Renal cortex interstitium (tissue), 11 donors: ENCODE results near the gene ARID5B. TPM values are rescaled to one million over a fixed set of nuclear protein-coding genes. Genes with fewer than 3 reads are reported as not detected.

Experiments used
- DNase-seq, 11 donors: peaks; one replicate each; pipeline ENCODE4 v3.0.0-alpha.2; 2013; ENCODE audit warnings: low read depth in 9 of 11, low spot score in 4 of 11; ENCODE audit errors: extremely low read depth in 1 of 11
- polyA plus RNA-seq, 3 donors: library from polyadenylated mRNA; unstranded; fragments of 120-200 nt; gene quantifications; one replicate each; pipeline ENCODE4 v1.2.1, GENCODE V29; 2013; ENCODE audit not compliant: insufficient read length in 3 of 3

The ARID5B gene
- polyA plus RNA-seq, 3 donors, result 45.5 to 70.4 (median 54.9) TPM

DNA sequence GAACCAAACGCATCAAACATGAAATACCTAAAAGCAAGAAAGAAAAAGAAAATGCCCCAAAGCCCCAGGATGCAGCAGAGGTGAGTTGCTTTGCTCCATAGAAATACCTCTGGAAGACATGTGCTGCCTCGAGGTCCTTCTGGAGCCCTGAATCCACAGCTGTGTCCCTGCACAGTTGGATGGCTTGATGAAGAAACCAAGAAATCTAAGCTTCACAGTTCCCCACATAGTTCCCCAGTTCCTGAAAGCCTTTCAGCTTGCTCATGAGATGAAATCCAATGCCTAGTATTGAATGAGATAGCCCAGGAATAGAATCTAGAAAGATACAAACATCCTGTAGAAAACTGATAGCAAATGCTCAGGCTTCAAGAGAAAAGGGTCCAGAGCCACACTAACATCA lies 184.3 kb downstream of the ARID5B start:
- no peak for DNase-seq

DNA sequence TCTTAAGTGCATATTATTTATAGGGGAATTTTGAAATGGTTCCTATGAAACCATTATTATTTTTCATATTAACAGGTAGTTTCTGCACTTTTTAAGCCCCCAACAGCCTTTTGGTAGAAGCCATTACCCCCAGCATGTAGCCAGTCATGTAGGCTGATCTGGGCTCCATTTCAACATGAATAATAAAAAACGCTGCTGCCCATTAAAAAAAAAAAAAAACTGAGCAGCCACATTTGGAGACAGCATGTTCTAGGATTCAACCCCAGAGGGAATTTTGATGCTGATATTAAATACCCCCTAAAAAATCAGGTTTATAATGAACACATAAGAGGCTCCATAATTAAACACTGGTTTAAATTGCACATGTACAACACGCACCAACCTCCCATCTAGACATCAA lies 185.8 kb downstream of the ARID5B start:
- no peak for DNase-seq

DNA sequence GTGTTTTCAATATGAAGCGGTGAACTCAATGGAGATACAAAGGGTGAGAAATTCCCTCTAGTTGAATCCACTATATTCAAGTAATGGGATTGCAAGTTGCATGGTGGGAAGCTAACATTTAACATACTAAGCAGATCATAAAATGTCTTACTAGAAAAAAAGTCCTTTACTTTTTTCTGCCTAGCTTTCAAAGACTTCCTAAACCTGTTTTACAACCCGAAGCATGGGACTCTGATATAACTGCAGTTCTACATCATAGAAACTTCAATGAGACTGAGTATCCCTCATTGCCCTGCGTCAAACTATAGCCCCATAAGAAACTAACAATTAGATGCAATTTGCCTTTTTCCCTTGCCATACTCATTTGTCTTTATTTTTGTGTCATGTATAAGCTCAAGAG lies 187.3 kb downstream of the ARID5B start:
- DNase-seq, result no peak

DNA sequence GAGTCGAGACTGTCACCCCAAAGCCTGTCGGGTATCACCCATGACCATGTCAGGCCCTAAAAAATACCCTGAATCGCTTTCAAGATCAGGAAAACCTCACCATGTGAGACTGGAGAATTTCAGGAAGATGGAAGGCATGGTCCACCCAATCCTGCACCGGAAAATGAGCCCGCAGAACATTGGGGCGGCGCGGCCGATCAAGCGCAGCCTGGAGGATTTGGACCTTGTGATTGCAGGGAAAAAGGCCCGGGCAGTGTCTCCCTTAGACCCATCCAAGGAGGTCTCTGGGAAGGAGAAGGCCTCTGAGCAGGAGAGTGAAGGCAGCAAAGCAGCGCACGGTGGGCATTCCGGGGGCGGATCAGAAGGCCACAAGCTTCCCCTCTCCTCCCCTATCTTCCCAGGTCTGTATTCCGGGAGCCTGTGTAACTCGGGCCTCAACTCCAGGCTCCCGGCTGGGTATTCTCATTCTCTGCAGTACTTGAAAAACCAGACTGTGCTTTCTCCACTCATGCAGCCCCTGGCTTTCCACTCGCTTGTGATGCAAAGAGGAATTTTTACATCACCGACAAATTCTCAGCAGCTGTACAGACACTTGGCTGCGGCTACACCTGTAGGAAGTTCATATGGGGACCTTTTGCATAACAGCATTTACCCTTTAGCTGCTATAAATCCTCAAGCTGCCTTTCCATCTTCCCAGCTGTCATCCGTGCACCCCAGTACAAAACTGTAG lies 191.0 kb downstream of the ARID5B start:
- DNase-seq, result no peak

DNA sequence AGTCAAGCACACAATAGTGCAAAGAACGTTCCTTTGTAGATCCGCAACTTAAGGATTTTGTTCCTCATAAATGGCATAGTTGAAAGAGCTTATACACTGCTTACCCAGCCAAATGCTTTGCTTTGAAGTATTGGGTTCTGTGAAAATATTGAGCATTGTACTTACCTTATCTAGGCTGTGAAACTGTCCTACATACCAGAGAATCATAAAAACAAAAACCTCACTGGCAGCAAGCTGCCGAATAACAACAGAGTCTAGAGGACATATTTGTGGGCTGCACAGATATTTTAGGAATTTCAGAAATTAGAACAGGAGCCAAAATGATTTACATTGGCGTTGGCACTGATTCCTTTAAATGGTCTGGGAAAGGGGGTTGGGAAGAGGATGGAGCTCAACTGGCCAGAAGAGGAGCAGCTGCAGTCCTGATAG lies 192.4 kb downstream of the ARID5B start:
- DNase-seq, result no peak

DNA sequence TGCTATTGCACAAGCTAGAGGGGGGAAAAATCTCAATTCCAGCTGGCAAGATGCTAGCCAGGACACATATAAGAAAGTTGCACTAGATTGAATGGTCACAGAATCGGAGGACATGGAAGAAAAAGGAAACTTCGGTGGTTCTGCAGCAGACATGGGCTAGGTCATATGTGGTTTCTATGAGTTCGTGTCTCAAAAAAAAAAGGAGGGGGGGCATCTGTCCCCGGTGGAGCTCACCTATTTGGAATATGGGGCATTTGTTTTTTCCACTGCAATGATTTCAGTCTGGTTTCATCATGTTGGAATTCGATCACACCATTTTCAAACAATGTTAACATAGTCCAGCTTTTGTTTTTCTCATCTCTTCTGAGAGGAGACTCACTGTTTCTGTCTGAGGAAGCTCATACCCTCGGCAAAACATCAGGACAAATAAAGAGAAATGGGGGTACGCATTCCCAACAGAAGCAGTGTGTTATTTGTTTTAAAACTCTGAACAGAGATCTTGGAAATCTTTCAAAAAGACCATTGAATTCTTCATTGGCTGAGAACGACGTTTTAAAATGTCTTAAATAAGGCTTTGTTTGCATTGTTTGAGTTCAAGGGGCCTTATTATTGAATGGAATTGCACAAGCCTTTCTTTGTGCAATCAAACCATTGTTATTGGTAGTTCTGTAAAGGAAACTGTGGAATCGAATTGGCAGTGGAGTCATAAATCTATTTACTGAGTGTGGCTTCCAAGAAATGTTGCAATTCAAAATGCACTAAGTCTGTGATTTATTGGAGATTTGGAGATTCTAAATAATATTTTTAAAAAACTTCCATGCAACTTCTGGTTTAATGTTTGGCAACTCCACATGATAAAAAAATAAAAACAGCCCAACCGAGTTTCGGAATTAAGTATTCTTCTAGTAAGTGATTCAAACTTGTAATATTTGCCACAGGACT lies 194.0 kb downstream of the ARID5B start:
- DNase-seq, result no peak

DNA sequence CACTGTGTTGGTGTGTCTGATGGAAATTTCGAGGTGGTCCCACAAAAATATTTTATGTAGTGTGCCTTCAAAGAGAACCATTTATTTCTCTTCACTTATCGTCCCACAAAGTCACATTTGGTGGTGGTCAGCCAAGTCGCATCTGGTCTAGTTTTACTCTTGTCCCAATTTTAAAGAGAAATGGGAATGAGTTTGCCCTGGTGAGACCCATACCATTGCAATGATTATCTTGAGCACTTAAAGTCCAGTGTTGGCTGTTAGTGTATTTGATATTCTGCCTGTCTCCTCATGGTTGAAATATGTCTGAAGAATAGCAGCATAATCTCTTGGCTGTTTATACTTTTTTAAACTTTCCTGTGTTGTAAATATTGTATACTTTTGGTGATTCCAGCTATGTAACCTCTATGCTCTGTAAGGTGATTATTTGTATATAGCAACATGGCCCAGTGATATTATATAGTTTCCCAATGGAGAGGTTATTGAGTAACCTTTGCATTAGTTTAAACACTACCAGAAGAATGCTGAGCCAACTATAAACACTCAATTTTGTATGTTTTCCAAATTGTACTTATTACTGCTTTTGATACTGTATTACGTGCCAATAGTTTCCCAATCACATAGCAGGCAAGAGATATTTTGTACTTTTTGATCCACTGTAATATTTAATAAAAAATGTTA lies 194.9 kb downstream of the ARID5B start:
- DNase-seq, result no peak

DNA sequence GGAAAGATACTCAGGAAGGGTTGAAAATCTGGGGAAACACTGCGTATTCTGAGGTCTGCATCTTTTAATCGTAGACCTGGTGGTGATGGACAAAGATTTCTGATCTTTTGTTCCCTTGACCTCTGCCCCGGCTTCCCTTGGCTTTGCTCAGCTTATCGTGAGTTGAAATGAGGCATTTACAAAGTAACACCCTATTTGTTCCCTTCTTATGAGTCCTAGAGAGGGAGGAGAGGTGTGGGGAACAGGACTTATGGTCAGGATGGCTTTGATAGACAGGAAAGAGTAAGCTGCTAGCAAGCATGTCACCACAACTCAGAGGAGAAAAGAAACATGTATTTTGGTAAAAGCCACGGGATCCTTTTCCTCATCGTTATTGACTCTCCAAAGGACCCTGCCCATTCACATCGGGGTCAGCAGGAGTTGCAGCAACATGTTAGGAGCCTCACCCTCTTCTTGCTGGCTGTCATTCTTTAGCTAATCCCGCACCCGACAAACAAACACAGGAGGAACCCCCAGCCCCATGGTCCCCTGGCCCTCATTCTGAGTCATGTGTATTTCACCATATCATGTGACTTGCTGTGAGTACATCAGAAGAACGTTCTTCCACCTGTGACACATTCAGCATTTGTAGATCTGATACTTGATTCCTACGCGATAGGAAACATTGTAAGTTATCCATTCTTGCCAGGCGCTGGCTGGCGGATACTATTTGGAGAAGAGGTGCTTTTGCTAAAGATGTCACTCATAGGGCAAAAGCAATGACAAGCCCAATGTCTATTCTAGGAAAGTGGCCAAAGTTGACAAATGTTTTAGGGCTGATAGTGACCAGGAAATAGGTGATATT lies 197.0 kb downstream of the ARID5B start:
- DNase-seq, result no peak

GRCh38 chr10:62099299-62099698 lies 197.8 kb downstream of the ARID5B start:
- no peak for DNase-seq

DNA sequence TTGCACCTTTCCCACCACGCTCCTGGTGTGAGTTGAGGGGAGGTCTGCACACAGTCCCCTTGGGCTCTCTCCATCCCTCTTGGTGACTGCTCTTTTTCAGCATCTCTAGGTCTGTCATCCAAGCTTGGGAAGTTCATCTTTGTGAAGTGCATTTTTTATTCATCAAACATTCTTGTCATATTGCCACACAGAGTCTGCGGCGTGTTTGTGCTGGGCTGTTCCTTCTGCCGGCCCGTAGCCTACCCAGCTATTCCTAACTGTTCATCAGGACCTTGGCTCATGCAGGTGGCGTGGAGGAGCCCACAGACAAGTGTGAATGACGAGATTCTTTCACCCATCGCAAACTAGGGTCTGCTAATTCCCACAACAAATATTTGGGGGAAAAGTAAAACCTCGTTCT lies 202.4 kb downstream of the ARID5B start:
- no peak for DNase-seq

DNA sequence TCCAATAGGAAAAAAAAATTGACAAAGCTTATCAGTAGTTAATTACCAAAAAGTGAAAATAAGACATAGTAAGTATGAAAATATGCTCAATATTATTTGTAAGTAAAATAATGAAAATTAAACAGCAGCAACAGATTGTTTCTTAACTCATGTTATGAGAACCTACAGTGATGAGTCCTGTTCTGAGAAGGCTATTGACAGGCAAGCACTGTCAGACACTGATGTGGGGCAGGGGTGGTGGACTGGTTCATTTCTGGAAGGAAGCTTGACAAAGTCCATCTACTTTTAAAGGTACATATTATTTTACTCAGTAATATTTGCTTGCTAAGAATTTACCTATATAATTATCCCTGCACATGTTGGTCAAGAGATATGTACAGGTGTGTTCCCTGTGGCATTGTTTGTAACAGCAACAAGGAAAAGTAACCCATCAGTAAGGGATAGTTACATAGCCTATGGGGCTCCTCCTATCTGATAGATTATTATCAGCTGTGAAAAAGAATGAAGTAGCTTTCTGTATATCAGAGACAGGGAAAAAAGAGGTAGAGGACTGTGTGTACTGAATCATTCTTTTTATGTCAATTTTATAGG lies 205.5 kb downstream of the ARID5B start:
- no peak for DNase-seq

- no peak for DNase-seq
These were observed 207.5 kb downstream of the ARID5B start for GRCh38 chr10:62108759-62109586.

GRCh38 chr10:62109587-62110293 lies 208.2 kb downstream of the ARID5B start:
- DNase-seq, result no peak

DNA sequence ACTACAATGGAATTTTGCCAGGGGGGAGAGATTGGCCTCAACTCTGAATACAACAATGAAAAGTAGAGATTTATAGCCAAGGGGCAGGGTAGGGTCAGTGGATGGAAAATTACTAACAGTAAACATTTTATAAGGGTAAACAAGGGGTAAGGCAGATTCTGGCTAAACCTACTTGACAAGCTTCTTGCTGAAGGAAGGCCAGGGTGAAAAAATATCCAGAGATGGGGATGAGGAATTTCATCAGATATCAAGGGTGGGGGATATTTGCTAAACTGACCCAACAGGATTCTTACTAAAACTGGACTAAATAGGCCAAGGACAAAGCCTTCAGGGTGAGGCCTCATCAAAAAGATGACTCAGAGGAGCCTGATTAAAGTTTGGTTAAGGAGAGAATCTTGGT lies 210.8 kb downstream of the ARID5B start:
- no peak for DNase-seq

DNA sequence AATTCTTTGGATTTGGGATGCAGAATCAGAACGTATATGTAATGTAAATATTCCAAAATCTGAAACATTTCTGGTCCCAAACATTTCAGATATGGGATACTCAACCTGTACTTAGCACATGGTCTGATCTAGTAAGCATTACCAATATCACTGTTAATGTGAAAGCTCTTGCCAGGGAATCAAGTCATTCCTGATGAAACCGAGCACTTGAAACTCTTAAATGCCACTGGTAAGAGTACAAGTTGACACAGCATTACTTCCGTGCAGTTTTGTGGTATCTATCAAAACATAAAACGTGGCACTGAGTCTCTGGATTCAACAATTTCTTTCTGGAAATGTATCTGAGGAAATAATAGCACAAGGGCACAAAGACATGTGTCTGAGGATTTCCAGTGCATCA lies 211.5 kb downstream of the ARID5B start:
- no peak for DNase-seq

GRCh38 chr10:62113680-62114079 lies 212.2 kb downstream of the ARID5B start:
- no peak for DNase-seq

DNA sequence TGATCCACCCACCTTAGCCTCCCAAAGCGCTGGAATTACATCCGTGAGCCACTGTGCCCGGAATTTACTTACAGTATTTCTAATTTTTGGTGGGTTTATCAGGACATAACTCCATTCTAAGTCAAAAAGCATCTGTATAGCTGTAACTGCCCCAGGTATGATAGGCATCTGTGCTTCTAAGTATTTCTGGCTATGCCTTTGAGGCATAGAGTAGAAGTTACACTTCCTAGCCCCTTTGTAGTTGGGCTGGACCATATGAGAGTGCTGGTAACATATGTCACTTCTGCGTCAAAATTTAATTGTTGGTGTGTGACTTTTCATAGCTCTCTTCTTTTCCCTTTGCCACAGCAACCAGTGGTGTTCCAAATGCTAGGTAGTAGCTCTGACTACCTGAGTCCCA lies 213.8 kb downstream of the ARID5B start:
- DNase-seq, result no peak
